GM18520 (cell line): ENCODE measurements around the gene SULT6B1.
"Not testable (repeated sequence)": the region's sequence is repeated elsewhere in the genome, so short reads cannot be mapped to it uniquely, and the experiment has no call there.

ENCODE experiments used
- ATAC-seq: cut with Tn5 transposase; IDR thresholded peaks from one replicate; pipeline ENCODE4 v1.9.1; 2021; ENCODE audit not compliant: unreplicated experiment

Gene SULT6B1

DNA sequence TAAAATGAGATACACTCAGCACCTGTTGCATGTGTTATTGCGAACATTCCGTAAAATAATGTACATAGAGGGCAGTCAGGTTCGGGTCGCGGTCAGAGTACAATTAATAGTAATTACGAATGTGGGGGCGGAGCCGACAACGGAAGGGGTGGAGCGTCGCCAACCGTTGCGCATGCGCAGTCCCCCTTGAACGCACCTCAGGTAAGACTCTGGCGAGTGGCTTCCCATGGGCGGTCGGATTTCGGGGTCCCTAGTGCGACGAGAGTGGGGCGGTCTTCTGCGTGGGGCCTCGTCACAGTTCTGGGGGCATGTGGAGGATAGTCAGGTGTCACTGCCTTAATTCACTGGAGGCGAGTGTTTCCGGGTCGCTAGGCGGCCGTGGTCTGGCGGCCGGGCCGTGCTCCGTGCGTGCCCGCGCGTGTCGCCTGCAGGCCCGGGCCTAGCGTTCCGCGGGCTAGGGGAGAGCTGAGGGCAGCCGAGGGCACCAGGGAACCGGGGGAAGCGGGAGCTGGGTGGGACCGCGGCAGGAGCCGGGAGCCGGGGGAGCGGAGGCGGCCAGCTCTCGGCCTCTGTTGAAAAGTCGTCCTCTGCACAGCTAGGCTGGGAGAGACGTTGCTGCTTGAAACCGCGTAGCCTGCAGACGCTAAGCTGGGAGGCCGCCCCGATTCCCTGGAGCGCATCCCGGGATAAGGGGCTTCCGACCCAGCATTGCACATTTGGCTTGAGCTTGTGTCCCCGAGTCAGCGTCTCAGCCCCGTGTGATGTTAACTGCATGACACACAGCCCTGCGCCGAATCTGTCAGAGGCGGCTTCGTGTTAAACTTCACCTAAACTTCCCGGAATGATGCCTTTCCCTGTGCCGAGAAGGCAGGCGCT, 8.1 kb upstream of the SULT6B1 start, which contains the start of gene CEBPZOS:
CEBPZOS (plus strand) TSS at position 177 of the 876 bp plus-strand sequence. CDS start 3,209 bp downstream, outside the sequence.
- ATAC-seq, result peak; percentile 51

DNA sequence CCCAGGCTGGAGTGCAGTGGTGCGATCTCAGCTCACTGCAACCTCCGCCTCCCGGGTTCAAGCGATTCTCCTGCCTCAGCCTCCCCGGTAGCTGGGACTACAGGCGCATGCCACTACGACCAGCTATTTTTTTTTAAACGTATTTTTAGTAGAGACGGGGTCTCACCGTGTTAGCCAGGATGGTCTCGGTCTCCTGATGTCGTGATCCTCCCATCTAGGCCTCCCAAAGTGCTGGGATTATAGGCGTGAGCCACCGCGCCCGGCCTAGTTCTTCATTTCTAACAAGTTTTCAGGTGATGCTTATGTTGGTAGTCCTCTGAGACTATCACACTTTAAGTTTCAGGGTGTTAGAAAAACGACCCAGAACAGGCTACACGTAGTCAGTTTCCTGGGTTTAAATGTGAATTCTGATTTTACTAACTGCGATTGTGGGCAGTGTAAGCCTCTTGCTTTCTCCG, 7.4 kb upstream of the SULT6B1 start:
- ATAC-seq, result not testable (repeated sequence)

DNA sequence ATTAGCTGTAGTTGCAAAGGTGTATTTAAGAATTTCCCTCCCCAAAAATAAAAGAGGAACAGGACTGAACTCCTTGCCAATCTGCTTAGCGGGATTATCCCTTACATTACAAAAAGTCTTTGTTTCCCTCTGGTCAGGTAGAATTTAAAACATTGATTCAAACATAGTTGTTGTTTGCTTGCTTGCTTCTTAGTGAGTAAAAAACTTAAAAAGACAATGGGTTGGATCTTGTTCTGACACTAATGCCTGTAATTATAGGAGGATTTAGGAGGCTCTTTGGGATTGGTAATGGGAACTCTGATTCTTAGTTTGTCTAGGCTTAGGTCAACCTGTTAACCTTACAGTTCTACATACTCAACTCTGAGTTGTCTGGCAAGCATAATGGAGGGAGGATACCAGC, 4.1 kb upstream of the SULT6B1 start:
- no peak for ATAC-seq

DNA sequence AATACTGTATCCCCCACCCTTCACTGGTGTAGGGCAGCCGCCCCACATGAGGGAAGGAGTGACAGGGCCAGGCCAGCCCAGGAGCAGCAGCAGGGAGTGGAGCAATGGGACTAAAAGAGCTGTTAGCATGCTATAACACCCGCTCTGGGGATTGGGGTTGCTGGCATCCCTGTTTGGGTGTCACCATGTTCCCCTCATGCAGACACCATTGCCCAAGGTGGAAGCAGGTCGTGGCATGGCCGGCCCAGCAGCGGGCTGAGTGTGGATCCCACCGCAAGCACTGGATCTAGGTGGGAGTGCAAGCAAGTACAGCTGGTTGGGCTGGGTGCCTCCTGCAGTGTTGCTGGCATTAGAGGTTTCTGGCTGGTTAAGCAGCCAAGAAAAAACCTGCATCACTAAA, 3.3 kb upstream of the SULT6B1 start:
- ATAC-seq, result no peak

DNA sequence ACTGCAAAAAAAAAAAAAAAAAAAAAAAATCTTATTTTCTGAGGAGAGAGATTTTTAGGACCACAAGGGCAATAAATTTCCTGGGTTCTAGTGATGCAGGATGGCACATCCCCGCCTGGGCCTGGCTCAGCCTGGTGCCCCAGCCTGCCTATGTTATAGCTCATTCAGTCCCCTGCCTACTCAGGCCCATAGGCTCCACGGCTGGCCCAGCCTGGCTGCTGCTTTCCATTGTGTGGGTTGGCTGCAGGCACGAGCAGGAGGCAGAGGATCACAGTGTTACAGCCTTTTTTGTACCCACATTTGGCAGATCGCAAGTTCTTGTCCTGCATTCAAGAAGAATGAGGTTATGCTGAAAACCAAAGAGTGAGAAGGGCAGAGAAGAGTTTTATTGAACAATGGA, 2.8 kb upstream of the SULT6B1 start:
- no peak for ATAC-seq

DNA sequence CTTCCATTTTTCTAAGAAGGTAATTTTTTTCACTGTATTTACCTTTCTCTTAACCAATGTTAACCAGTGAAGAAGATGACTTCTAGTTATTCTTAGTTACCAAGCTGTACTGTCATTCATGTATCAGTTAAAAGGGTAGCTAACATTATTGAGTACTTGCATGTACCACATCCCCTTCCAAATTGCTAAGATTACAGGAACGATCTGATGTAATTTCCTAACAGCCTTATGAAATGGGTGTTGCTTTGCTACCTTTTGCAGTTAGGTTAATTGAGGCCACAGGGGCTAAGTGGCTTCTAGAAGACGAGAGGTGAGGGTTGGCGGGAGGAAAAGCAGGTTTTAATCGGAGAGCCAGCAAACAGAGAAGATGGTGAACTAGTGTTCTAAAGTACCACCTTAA, 1.8 kb upstream of the SULT6B1 start:
- ATAC-seq, result no peak

DNA sequence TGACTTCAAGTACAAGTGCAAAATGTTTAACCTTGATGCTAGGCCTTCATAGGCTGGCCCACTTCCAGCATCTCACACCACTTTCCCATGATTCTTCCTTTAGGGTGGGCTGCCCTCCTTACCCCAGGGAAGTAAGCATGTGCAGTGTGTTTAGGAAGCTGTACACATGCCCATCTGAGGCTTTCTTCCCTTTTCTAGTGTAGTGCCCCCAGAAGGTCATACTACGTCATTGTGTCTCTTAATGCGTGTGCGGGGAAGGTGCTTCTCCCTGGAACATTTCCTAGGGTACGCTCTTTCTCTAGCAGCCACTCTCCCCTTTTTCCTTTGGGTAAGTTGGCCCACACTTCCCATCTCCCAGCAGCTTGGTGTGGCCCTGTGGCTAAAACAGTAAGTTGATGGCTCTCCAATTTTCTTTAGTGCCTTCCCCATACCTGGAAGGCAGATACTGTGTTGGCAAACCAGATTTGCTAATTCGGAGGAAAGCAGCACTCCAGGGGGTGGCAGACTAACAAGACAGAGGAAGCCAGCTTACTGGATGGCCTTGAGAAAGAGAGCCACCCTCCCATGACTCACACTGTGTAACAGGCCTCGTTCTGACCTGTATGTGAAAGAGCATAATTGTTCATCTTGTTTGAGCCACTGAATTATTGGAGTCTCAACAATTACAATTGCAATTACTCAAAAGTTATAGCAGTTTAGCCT, 1.1 kb upstream of the SULT6B1 start:
- ATAC-seq, result no peak

DNA sequence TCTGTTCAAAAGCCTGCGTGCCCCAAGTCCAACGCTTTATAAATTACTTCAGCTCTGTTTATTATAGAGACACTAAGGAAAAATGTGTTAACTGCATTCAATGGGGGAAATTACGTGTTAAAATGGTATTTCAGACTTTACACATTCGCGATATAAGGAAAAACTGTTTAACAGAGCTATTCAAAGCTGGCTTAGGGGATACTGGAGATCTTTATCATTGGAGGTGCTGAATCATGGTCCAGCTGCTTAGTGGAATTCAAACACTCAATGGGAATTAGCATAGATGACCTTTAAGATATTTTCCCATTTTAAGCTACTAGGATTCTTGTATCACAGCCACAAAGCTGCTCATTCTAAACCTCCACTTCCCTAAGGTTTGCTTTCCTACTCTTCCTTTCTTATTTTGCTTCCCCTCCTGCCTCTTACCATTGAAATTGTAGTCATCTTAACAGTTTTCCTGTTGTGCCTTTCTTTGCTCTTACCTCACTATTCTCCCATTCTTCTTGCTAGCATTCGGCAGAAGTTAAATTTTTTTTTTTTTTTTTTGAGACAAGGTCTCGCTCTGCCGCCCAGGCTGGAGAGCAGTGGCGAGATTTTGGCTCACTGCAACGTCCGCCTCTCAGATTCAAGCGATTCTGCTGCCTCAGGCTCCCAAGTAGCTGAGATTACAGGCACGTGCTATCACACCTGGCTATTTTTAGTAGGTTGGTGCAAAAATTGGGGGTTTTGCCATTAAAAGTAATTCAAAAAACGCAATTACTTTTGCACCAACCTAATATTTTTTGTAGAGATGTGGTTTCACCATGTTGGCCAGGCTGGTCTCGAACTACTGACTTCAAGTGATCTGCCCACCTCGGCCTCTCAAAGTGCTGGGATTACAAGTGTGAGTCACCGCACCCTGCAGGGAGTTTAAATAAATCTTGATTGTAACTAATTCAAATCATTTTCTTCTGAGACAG, 6.5 kb downstream of the SULT6B1 start:
- ATAC-seq, result no peak

DNA sequence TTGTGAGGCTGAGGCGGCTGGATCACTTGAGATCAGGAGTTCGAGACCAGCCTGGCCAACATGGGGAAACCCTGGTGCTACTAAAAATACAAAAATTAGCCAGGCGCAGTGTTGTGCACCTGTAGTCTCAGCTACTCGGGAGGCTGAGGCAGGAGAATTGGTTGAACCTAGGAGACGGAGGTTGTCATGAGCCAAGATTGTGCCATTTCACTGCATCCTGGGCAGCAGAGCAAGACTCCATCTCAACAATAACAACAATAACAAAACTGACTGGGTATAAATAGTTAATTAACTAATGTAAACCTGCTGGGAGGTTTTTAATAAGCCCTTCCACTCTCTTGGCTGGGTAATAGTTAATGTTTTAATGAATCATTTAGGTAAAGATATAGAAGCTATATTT, 7.8 kb downstream of the SULT6B1 start:
- no peak for ATAC-seq

DNA sequence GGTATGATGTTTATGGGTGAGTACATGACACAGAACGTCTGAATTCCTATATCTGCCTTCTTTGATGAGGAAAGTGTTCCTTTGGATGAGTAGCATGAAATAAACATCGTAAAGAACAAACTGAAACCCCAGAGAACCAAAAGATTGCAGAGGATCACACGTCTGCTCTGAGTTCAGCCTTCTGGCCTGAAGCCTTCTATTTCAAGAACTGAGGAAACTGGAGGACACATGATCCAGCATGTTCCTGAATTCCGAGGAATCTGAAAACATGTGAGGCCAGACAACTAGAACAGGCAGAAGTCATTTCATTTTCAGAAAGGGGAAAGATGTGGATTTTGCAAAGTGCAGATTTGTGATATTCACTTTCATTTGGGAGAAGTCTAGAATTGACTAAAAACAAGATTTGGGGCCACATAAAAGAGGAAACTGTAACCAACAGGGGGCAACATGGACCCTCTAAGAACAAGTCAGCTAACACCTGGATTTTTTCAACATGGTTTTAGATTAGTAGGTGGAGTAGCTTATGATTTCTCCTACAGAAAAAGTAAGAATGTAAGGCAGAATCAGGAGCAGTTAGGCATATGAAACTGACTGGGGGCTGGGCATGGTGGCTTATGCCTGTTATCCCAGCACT, 8.3 kb downstream of the SULT6B1 start:
- no peak for ATAC-seq

DNA sequence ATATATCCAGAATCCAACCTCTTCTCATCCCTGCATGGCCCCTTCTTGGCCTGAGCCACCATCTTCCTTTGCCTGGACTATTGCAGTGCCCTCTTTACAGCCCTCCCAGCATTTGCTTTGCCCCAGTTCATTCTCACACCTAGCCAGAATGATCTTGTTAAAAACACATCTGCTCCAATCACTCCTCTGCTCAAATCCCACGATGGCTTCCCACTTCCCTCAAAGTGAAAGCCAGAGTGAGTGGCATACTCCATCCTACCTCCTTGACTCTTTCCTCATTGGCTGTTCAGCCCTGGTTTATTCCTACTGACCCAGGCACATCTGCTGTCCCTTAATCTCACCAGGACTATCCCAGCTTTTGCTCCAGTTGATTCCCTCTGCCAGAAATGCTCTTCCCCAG, 14.7 kb downstream of the SULT6B1 start:
- ATAC-seq, result no peak

DNA sequence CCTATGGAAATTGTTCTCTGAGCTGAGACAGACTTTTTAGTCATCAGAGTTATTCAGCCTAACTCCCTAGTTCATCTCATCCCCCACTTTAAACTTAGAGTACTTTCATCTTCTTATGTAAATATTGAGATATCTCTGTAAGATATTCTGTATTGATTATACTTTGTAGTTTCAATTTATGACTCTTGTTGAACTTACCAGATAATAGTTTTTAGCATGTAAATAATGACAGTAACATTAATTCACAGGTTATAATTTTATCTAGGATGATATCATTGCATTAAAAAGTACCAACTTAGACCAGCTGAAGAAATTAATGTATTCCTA, 16.9 kb downstream of the SULT6B1 start:
- ATAC-seq, result no peak

DNA sequence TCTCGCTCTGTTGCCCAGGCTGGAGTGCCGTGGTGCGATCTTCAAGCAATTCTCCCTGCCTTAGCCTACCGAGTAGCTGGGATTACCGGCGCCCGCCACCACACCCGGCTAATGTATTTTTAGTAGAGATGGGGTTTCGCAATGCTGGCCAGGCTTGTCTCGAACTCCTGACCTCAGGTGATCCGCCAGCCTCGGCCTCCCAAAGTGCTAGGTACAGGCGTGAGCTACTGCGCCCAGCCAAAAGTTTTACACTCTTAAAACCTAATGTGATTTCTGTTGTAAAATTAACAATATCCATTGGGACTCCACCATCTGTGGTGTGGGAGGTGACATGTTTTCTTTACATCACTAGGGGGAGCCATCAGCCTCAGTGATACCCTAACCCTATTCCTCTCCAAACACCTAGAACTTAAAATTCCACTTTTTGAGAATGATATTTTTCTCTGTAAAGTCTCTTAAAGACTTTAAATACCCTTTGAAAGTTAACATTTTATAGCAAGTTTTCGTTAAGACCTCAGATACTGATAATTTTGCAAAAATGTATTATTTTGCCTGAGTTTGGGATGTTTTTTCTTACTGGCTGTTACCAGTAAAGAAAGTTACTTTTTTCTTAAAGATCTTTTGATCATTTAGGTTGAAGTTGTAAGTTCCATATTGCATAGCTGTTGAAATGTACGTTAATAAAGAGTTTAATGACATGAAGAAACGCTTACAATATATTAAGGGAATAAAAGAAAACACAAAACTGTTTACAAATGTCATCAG, 20.1 kb downstream of the SULT6B1 start:
- no peak for ATAC-seq

DNA sequence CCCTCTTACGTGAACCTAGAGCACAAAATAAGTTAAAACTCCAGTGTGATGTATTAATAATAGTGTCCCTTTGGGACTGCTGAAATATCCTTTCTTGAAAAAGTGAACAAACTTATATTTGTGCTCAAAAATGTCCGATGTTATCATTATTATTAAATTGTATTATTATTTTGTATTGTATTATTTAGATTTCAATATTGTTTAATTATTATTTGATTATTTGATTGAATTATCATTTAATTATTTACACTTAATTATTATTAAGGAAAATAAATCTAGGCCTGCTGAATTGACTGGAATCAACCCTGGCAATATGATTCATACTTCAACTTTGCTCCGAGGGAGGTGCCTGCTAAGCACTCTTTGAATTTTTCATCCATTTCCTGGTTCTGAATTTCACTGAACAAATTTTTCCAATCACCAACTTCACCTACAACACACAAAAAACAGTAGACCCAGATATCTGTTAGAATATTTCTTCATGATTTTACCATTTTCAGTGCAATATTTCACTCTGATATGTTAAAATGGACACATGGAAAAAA, 20.8 kb downstream of the SULT6B1 start:
- ATAC-seq, result no peak

DNA sequence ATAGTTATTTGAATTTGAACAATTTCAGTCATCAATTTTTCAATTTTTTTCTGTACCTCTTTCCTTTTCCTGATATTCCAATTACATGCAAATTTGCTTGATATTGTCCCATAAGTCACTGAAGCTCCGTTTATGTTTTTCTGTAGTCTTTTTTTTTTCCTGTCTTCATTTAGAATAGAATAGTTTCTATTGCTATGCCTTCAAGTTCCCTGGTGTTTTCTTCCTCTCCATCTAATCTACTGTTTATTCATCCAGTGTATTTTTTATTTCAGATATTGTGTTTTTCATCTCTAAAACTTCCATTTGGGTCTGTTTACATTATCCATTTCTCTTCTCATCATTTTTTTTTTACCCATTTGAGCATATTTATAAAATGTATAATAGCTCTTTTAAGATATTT, 23.7 kb downstream of the SULT6B1 start:
- no peak for ATAC-seq

DNA sequence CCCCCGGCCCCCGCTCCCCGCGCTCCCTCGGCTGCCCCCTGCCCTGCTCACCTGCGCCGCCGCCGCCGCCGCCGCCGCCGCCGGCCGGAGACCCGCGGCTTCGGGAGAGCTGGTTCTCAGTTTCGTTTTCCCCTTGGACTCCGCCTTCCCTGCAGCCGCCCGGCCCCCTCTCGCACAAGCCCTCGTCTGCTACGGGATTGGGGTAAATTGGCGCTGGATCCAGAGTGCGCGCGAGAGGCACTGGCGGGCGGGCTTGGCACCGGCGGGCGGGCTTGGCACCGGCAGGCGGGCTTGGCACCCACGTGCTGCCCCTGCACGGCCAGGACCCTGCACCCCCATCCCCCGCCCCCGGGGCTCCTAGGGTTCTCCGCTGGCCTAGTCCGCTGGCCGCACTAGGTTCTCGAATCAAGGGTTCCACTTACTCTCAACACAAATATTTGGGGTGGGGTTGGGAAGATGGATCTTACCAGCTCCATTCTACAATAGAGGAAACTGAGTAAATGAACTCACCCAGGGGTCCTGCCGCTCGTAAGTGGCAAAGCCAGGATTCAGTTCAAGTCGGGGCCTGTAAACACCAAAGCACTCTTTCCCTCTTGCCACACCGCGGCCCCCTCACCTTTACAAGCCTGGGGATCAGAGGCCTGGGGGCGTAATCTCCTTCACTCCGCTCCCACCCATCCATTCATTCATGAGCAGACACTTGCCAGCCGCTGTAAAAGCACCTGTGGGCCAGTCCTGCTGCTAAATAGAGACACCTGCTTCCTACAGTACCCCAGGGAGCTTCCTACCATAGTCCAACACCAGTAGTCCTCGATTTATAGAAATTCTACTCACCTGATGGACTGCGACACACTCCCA, 31.4 kb downstream of the SULT6B1 start, which contains the start of gene EIF2AK2:
EIF2AK2 (minus strand) TSS at position 124 of the 858 bp plus-strand sequence. CDS start 9,174 bp downstream, outside the sequence.
- peak; percentile 88 for ATAC-seq

DNA sequence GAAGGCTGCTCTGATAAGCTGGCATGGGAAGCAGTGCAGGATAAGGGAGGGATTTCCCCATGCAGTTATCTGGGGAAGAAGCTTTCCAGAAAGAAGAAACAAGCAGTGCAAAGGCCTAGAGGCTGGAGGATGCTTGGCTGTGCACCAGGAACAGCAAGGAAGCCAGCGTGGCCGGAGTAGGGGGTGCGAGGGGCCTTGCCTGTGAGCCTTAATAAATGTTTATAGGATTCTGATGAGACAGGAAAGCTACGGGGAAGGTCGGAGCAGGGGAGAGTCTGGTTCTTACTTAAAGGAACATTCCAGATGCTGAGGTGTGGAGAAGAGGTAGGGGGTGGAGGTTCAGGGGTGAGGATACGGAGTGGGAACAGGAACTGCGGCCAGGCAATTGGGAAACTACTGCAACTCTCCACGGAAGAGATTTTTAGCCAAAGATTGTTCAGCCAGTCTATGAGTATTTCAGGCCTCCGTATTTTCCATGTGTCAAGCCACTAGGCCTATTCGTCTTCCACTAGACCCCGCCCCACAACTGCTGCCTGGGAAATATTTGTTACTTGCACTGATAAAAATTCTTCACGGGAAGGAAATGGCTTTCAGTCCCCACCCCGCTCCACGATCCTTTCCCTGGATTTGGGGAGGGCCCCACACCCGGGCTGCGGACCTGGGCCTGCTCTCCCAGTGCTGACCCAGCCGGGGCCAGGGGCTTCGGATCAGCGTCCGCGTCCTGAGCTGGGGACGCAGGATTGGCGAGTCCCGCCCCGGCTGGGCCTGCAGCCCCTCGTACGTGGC, 32.2 kb downstream of the SULT6B1 start:
- no peak for ATAC-seq

DNA sequence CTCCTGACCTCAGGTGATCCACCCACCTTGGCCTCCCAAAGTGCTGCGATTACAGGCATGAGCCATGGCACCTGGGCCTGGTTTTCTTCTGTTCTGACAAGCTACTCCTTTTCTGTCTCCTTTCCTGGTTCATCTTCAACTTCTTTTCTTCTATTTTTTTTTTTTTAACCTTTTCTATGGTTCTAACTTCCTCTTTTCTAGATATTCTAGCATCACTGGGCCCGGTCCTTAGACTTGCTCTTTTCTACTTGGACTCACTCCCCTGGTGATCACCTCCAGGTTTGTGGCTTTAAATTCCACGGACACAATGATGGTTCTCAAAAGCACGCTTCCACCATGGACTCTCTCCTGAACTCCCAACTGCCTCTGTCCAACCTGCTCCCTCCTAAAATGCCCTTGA, 33.7 kb downstream of the SULT6B1 start:
- no peak for ATAC-seq
